Neutrophil (primary cell): ENCODE results near the gene ANKRD28.

Experiments
- H3K27ac ChIP-seq: fragments of 200-600 bp; sonication (generic); 2 replicates; pipeline ENCODE4 v1.5.1; 2016; ENCODE audit warnings: mild to moderate bottlenecking, moderate library complexity
- H3K27me3 ChIP-seq: fragments of 200-600 bp; sonication (generic); 2 replicates; pipeline ENCODE4 v1.6.0; 2016; ENCODE audit warnings: mild to moderate bottlenecking
- H3K36me3 ChIP-seq: fragments of 200-600 bp; sonication (generic); 2 replicates; pipeline ENCODE4 v1.5.1; 2017
- H3K4me1 ChIP-seq, 2 experiments: fragments of 200-600 bp in 1 of 2; sonication (generic) in 1 of 2; 1 replicate in 1 of 2; 2 replicates in 1 of 2; pipeline versions ENCODE4 v1.5.1 to v1.6.1; 2013 to 2016; ENCODE audit warnings: low read depth in 1 of 2, low read length in 1 of 2, mild to moderate bottlenecking in 1 of 2, moderate library complexity in 1 of 2; ENCODE audit not compliant: control insufficient read depth in 1 of 2, insufficient read depth in 1 of 2
- H3K4me3 ChIP-seq, 2 experiments: fragments of 200-600 bp in 1 of 2; sonication (generic) in 1 of 2; 1 replicate in 1 of 2; 2 replicates in 1 of 2; pipeline ENCODE4 v1.5.1; 2013 to 2016; ENCODE audit warnings: low read depth in 1 of 2, low read length in 1 of 2, mild to moderate bottlenecking in 1 of 2, moderate library complexity in 1 of 2
- H3K9me3 ChIP-seq: fragments of 200-600 bp; sonication (generic); 2 replicates; pipeline ENCODE4 v1.5.1; 2016
- TF ChIP-seq, protein P1 (sequence below): fragments of 200-600 bp; sonication (generic); IDR thresholded peaks from 2 replicates; pipeline ENCODE4 v1.5.1; 2016; ENCODE audit warnings: antibody characterized with exemption

ANKRD28 gene

DNA sequence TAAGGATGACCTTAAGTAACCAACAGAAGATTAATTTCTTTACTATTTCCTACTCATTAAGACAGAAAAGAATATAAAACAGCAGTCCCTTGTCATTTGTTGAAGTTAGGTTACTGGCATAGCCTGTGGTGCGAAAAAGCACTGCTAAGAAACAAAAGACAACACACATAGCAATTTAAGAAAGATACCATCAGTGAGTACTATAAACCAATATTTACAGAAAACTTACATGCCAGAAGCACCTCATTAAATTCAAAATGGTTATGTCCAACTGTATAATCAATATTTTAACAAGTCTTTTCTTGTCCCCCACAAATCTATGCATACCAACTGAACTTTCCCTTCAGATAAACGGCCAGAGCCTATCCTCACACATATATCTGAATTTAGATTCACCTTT lies 42.0 kb downstream of the ANKRD28 start:
- H3K36me3 ChIP-seq = peaks cover 9% of the 10 kb centered on the region
- H3K27ac ChIP-seq = no peak overlapping the region
- H3K9me3 ChIP-seq = no peaks in the 10 kb centered on the region
- H3K4me3 ChIP-seq = no peak overlapping the region
- TF ChIP-seq, protein P1, sequence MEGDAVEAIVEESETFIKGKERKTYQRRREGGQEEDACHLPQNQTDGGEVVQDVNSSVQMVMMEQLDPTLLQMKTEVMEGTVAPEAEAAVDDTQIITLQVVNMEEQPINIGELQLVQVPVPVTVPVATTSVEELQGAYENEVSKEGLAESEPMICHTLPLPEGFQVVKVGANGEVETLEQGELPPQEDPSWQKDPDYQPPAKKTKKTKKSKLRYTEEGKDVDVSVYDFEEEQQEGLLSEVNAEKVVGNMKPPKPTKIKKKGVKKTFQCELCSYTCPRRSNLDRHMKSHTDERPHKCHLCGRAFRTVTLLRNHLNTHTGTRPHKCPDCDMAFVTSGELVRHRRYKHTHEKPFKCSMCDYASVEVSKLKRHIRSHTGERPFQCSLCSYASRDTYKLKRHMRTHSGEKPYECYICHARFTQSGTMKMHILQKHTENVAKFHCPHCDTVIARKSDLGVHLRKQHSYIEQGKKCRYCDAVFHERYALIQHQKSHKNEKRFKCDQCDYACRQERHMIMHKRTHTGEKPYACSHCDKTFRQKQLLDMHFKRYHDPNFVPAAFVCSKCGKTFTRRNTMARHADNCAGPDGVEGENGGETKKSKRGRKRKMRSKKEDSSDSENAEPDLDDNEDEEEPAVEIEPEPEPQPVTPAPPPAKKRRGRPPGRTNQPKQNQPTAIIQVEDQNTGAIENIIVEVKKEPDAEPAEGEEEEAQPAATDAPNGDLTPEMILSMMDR = no peak
- H3K4me1 ChIP-seq = no peaks in the 10 kb centered on the region
- H3K27me3 ChIP-seq = no peaks in the 10 kb centered on the region

DNA sequence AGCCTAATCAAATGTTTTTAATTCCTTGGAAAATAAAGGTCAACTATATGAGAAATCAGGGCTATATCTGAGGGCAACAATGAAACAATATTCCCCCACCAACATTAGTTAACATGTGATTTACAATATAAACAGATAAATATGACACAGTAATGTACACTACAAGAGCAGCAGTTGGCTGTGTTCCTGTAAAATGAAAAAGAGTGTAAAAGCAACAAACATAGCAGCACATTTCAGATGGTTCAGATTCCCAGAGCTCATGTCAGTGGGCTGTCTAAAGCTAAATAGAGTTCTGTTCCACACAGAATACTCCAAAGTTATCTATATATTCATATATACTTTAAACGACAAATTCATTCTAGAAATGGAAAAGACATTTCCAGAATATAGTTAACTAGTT lies 42.6 kb downstream of the ANKRD28 start:
- Histone ChIP-seq H3K27me3 (no peaks in the 10 kb centered on the region), H3K4me1 (no peaks in the 10 kb centered on the region), H3K9me3 (no peaks in the 10 kb centered on the region), H3K4me3 (no peak overlapping the region), H3K36me3 (peaks cover 13% of the 10 kb centered on the region), H3K27ac (no peak overlapping the region)
- TF ChIP-seq, protein P1 = no peak

DNA sequence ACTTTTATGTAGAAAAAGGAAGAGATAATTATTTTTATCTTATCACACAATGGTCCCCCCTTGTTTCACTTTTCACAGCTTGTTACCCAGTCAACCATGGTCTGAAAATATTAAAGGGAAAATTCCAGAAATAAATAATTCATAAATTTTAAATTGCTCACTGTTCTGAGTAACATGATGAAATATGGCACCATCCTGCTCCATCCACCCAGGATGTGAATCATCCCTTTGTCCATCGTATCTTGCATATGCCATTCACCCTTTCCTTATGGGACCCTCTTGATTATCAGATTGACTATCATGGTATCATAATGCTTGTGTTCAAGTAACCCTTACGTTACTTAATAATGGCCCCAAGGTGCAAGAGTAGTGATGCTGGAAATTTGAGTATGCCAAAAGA lies 43.7 kb downstream of the ANKRD28 start:
- Histone ChIP-seq H3K27me3 (no peaks in the 10 kb centered on the region), H3K9me3 (no peaks in the 10 kb centered on the region), H3K27ac (no peak overlapping the region), H3K36me3 (peaks cover 18% of the 10 kb centered on the region), H3K4me1 (no peaks in the 10 kb centered on the region), H3K4me3 (no peak overlapping the region)
- TF ChIP-seq, protein P1 = no peak

DNA sequence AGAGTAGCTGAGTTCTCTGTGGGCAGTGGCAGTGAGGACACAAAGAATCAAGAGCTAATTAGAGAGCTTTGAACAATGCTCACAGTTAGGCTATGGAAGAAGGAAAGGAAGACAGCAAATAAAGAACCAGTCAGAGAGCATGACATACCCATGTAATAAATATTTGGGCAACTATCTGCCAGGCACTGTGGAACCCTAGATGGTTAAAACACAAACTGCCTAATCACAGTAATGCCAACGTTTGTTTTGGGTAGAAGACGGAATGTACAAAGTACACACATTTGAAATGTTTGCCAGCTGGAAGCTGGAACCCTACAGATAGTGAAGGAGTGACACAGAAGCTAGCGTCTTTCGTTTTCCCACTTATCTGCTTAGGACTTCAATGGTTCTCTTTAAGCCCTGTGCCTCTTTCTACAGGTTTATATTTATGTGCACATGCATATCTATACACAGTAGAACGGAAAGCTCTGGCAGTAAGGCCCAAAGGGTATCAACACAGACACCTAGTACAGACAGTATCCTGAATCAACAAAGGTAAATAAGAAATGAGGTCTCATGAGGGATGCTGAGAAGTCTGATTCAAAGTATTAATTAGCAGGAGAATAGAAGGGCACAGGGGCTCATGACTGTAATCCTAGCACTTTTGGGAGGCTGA lies 44.6 kb downstream of the ANKRD28 start:
- Histone ChIP-seq H3K36me3 (peaks cover 18% of the 10 kb centered on the region), H3K4me3 (no peak overlapping the region), H3K27me3 (no peaks in the 10 kb centered on the region), H3K4me1 (no peaks in the 10 kb centered on the region), H3K9me3 (no peaks in the 10 kb centered on the region), H3K27ac (no peak overlapping the region)
- TF ChIP-seq, protein P1 = no peak

DNA sequence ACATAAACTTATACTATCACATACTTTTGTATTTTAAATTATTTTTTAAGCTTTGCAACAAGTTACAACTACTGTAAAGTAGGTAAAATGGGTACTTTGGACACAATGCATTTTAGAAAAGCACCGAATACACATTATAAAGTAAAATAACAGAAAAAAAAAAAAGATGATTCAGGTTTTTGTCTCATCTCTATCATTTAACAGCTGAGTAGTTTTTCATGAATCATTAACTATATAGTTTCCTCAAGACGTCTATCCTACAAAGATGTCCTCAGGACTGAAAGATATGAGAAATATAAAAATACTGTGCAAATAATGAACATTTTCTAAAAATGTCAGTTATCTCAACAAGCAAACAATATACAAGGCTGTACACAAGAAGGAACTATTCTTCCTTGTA lies 46.9 kb downstream of the ANKRD28 start:
- Histone ChIP-seq H3K36me3 (peaks cover 9% of the 10 kb centered on the region), H3K4me1 (no peaks in the 10 kb centered on the region), H3K9me3 (no peaks in the 10 kb centered on the region), H3K4me3 (no peak overlapping the region), H3K27me3 (no peaks in the 10 kb centered on the region), H3K27ac (no peak overlapping the region)
- TF ChIP-seq, protein P1 = no peak
